Measurements from ENCODE around the gene SLC26A8. TPM values are rescaled to one million over a fixed set of nuclear protein-coding genes. Genes with fewer than 3 reads are reported as not detected.

SLC26A8 gene
- total and polyA plus RNA-seq, 9 donors: 0.08 to 0.38 (median 0.16) TPM; not detected in 4

DNA sequence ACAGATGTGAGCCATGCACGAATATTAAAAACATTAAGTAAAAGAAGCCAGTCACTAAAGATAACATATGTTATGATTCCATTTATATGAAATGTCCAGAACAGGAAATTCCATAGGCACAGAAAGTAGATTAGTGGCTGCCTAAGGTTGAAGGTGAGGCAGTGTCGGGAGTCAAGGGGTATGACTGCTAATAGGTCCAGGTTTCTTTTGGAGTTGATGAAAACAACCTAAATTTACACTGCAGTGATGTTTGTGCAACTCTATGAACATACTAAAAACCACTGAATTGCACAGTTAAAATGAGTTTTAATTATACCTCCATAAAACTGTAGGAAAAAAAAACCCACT is 118.0 kb downstream of the SLC26A8 start:
- DNase-seq: no peak
- H3K4me3 ChIP-seq (ENCODE audit: low read length): no peak overlapping the region
- H3K36me3 ChIP-seq (ENCODE audit: control insufficient read depth, insufficient read depth, low read length): peaks cover 16% of the 10 kb centered on the region
- peaks cover 21% of the 10 kb centered on the region for H3K9me3 ChIP-seq (replicated peaks; ENCODE audit: control insufficient read depth, low read depth, low read length)
- no peaks in the 10 kb centered on the region for H3K4me1 ChIP-seq (ENCODE audit: control insufficient read depth, insufficient read depth, low read length)
- no peak overlapping the region for H3K27ac ChIP-seq (ENCODE audit: low read length)
- H3K27me3 ChIP-seq (ENCODE audit: control insufficient read depth, insufficient read depth, low read length): no peaks in the 10 kb centered on the region
- no CpG with 5 or more reads among the region's 2 CpGs for whole genome bisulfite sequencing (ENCODE audit: insufficient coverage)

- Histone ChIP-seq H3K9me3 (replicated peaks; ENCODE audit: control insufficient read depth, low read depth, low read length) (peaks cover 21% of the 10 kb centered on the region), H3K27me3 (ENCODE audit: control insufficient read depth, insufficient read depth, low read length) (no peaks in the 10 kb centered on the region), H3K4me3 (ENCODE audit: low read length) (no peak overlapping the region), H3K36me3 (ENCODE audit: control insufficient read depth, insufficient read depth, low read length) (peaks cover 14% of the 10 kb centered on the region), H3K4me1 (ENCODE audit: control insufficient read depth, insufficient read depth, low read length) (no peaks in the 10 kb centered on the region), H3K27ac (ENCODE audit: low read length) (no peak overlapping the region)
- DNase-seq: no peak
- 55% methylated on average over 2 of the region's 8 CpGs for WGBS (ENCODE audit: insufficient coverage)
Measured at GRCh38 chr6:35905841-35906498, 118.5 kb downstream of the SLC26A8 start.

- WGBS (ENCODE audit: insufficient coverage): no CpG with 5 or more reads among the region's 2 CpGs
- no peak for DNase-seq
- Histone ChIP-seq H3K27ac (ENCODE audit: low read length) (no peak overlapping the region), H3K4me3 (ENCODE audit: low read length) (no peak overlapping the region), H3K36me3 (ENCODE audit: control insufficient read depth, insufficient read depth, low read length) (peaks cover 11% of the 10 kb centered on the region), H3K4me1 (ENCODE audit: control insufficient read depth, insufficient read depth, low read length) (no peaks in the 10 kb centered on the region), H3K9me3 (replicated peaks; ENCODE audit: control insufficient read depth, low read depth, low read length) (peaks cover 17% of the 10 kb centered on the region), H3K27me3 (ENCODE audit: control insufficient read depth, insufficient read depth, low read length) (no peaks in the 10 kb centered on the region)
Measured at GRCh38 chr6:35905141-35905785, 119.2 kb downstream of the SLC26A8 start.

- Histone ChIP-seq H3K4me1 (ENCODE audit: control insufficient read depth, insufficient read depth, low read length) (no peaks in the 10 kb centered on the region), H3K9me3 (replicated peaks; ENCODE audit: control insufficient read depth, low read depth, low read length) (peaks cover 4% of the 10 kb centered on the region), H3K27me3 (ENCODE audit: control insufficient read depth, insufficient read depth, low read length) (no peaks in the 10 kb centered on the region), H3K27ac (ENCODE audit: low read length) (no peak overlapping the region), H3K36me3 (ENCODE audit: control insufficient read depth, insufficient read depth, low read length) (no peaks in the 10 kb centered on the region), H3K4me3 (ENCODE audit: low read length) (no peak overlapping the region)
- DNase-seq: no peak
- WGBS (ENCODE audit: insufficient coverage): 100% methylated on average over 3 of the region's 4 CpGs
Measured at GRCh38 chr6:35903679-35904078, 120.8 kb downstream of the SLC26A8 start.

DNA sequence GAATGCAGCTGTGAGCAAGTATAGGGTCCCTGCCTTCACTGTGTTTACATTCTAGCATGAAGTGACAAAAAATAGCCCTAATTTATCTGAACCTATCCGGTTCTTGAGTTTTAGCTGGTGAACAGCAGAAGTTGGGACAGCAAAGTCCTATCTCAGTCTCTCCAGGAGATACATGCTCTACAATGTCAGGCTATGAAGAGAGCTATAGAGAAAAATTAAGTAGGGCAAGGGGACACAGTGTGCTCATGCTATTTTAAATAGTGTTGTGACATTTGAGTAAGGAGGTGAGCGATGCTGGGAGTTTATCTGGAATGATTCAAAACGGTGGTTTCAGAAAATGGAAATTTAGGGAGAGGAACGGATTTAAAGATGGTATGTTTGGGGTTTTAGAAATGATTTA is 124.0 kb downstream of the SLC26A8 start:
- Histone ChIP-seq H3K4me3 (ENCODE audit: low read length) (no peak overlapping the region), H3K27ac (ENCODE audit: low read length) (no peak overlapping the region), H3K36me3 (ENCODE audit: control insufficient read depth, insufficient read depth, low read length) (no peaks in the 10 kb centered on the region), H3K9me3 (replicated peaks; ENCODE audit: control insufficient read depth, low read depth, low read length) (no peaks in the 10 kb centered on the region), H3K4me1 (ENCODE audit: control insufficient read depth, insufficient read depth, low read length) (no peaks in the 10 kb centered on the region), H3K27me3 (ENCODE audit: control insufficient read depth, insufficient read depth, low read length) (no peaks in the 10 kb centered on the region)
- 98% methylated on average over 4 of the region's 4 CpGs for WGBS (ENCODE audit: insufficient coverage)
- no peak for DNase-seq

- H3K27me3 ChIP-seq (ENCODE audit: control insufficient read depth, insufficient read depth, low read length): no peaks in the 10 kb centered on the region
- no peaks in the 10 kb centered on the region for H3K9me3 ChIP-seq (replicated peaks; ENCODE audit: control insufficient read depth, low read depth, low read length)
- no CpG with 5 or more reads among the region's 2 CpGs for WGBS (ENCODE audit: insufficient coverage)
- no peak overlapping the region for H3K27ac ChIP-seq (ENCODE audit: low read length)
- H3K4me3 ChIP-seq (ENCODE audit: low read length): no peak overlapping the region
- H3K4me1 ChIP-seq (ENCODE audit: control insufficient read depth, insufficient read depth, low read length): no peaks in the 10 kb centered on the region
- H3K36me3 ChIP-seq (ENCODE audit: control insufficient read depth, insufficient read depth, low read length): no peaks in the 10 kb centered on the region
- no peak for DNase-seq
Measured at GRCh38 chr6:35898003-35898402, 126.4 kb downstream of the SLC26A8 start.

- no peaks in the 10 kb centered on the region for H3K9me3 ChIP-seq (replicated peaks; ENCODE audit: control insufficient read depth, low read depth, low read length)
- no CpG with 5 or more reads among the region's 4 CpGs for WGBS (ENCODE audit: insufficient coverage)
- no peak for DNase-seq
- H3K4me3 ChIP-seq (ENCODE audit: low read length): no peak overlapping the region
- no peaks in the 10 kb centered on the region for H3K36me3 ChIP-seq (ENCODE audit: control insufficient read depth, insufficient read depth, low read length)
- H3K4me1 ChIP-seq (ENCODE audit: control insufficient read depth, insufficient read depth, low read length): no peaks in the 10 kb centered on the region
- H3K27me3 ChIP-seq (ENCODE audit: control insufficient read depth, insufficient read depth, low read length): no peaks in the 10 kb centered on the region
- no peak overlapping the region for H3K27ac ChIP-seq (ENCODE audit: low read length)
Measured at GRCh38 chr6:35897486-35897885, 127.0 kb downstream of the SLC26A8 start.

GRCh38 chr6:35897036-35897435 is 127.4 kb downstream of the SLC26A8 start:
- H3K4me1 ChIP-seq (ENCODE audit: control insufficient read depth, insufficient read depth, low read length): no peaks in the 10 kb centered on the region
- 100% methylated on average over 2 of the region's 3 CpGs for WGBS (ENCODE audit: insufficient coverage)
- DNase-seq: no peak
- H3K27ac ChIP-seq (ENCODE audit: low read length): no peak overlapping the region
- H3K36me3 ChIP-seq (ENCODE audit: control insufficient read depth, insufficient read depth, low read length): no peaks in the 10 kb centered on the region
- H3K27me3 ChIP-seq (ENCODE audit: control insufficient read depth, insufficient read depth, low read length): no peaks in the 10 kb centered on the region
- no peak overlapping the region for H3K4me3 ChIP-seq (ENCODE audit: low read length)
- H3K9me3 ChIP-seq (replicated peaks; ENCODE audit: control insufficient read depth, low read depth, low read length): no peaks in the 10 kb centered on the region

DNA sequence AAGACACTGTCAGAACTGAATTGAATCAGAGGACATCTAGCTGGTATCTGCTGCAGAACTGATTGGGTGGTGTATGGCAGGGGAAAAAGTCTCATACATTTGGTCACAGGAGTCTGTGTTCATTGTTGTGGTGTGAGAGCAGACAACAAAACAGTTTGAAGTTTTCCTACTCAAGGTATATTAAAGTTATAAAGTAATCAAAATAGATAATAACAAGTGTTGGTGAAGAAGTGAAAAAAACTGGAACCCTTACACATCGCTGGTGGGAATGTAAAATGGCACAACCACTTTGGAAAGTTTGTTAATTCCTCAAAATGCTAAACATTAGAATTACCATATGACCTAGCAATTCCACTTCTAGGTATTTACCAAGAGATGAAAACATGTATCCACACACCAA is 128.2 kb downstream of the SLC26A8 start:
- H3K36me3 ChIP-seq (ENCODE audit: control insufficient read depth, insufficient read depth, low read length): no peaks in the 10 kb centered on the region
- WGBS (ENCODE audit: insufficient coverage): no CpG with 5 or more reads among the region's 1 CpG

DNA sequence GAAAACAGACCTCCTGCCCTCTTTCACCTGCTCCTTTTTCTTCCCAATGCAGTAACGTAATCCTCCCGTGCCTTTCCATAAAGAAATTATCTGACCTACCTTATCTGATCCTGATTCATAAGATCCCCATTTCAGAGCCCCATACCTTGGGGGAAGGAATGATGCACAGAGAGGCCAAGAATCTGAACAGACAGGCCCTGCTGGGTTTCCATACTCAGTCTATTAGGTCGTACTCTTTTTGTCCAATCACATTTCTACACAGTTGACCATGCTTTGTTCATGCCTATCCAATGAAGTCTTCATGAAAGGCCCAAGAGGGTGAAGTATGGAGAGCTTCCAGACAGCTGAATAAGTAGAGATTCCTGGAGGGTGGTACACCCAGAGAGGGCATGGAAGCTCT is 128.9 kb downstream of the SLC26A8 start:
- Histone ChIP-seq H3K4me3 (ENCODE audit: low read length) (no peak overlapping the region), H3K4me1 (ENCODE audit: control insufficient read depth, insufficient read depth, low read length) (no peaks in the 10 kb centered on the region), H3K27me3 (ENCODE audit: control insufficient read depth, insufficient read depth, low read length) (no peaks in the 10 kb centered on the region), H3K9me3 (replicated peaks; ENCODE audit: control insufficient read depth, low read depth, low read length) (no peaks in the 10 kb centered on the region), H3K27ac (ENCODE audit: low read length) (no peak overlapping the region), H3K36me3 (ENCODE audit: control insufficient read depth, insufficient read depth, low read length) (no peaks in the 10 kb centered on the region)
- 82% methylated on average over 2 of the region's 3 CpGs for WGBS (ENCODE audit: insufficient coverage)
- DNase-seq: no peak

More for the DNA sequence above, 128.2 kb downstream of the SLC26A8 start:
- Histone ChIP-seq H3K4me1 (ENCODE audit: control insufficient read depth, insufficient read depth, low read length) (no peaks in the 10 kb centered on the region), H3K27ac (ENCODE audit: low read length) (no peak overlapping the region), H3K27me3 (ENCODE audit: control insufficient read depth, insufficient read depth, low read length) (no peaks in the 10 kb centered on the region), H3K9me3 (replicated peaks; ENCODE audit: control insufficient read depth, low read depth, low read length) (no peaks in the 10 kb centered on the region), H3K4me3 (ENCODE audit: low read length) (no peak overlapping the region)
- DNase-seq: no peak

Data from muscle of leg (tissue), 11 donors.